Transverse colon (tissue), 4 donors: Measurements from ENCODE around the gene IGFL2.

Experiments used
- CTCF ChIP-seq, 5 experiments: fragments of 200-600 bp in 3 of 5; fragments of 450-650 bp in 2 of 5; sonication (generic) in 3 of 5; IDR thresholded peaks; 1 replicate in 2 of 5; 2 replicates in 3 of 5; pipeline ENCODE4 v1.5.1; 2016 to 2017; ENCODE audit warnings: antibody characterized with exemption in 5 of 5, inconsistent platforms in 3 of 5, mild to moderate bottlenecking in 2 of 5, moderate library complexity in 1 of 5
- EP300 ChIP-seq: sonication (generic); formaldehyde crosslinking; IDR thresholded peaks from one replicate; pipeline ENCODE4 v1.6.1; 2017; ENCODE audit warnings: antibody characterized with exemption, low read depth
- POLR2A ChIP-seq: fragments of 450-650 bp; IDR thresholded peaks from one replicate; pipeline ENCODE4 v1.6.1; 2016; ENCODE audit warnings: antibody characterized with exemption, mild to moderate bottlenecking, moderate library complexity
- POLR2AphosphoS5 ChIP-seq, 3 donors: sonication (generic); formaldehyde crosslinking; IDR thresholded peaks; one replicate each; pipeline ENCODE4 v1.6.1; 2016; ENCODE audit warnings: antibody characterized with exemption in 3 of 3

- TF ChIP-seq EP300: no peak
- no peak for TF ChIP-seq CTCF (IDR thresholded peaks at IDR 0.05)
- TF ChIP-seq POLR2AphosphoS5 (IDR thresholded peaks at IDR 0.05): no peak
- TF ChIP-seq POLR2A: no peak
These were observed 45.6 kb downstream of the IGFL2 start for GRCh38 chr19:46193678-46194077.
